ENCODE results near the gene EIF4E1B. TPM values are rescaled to one million over a fixed set of nuclear protein-coding genes. Genes with fewer than 3 reads are reported as not detected.
"Not testable (repeated sequence)": the region's sequence is repeated elsewhere in the genome, so short reads cannot be mapped to it uniquely, and the experiment has no call there.

Gene EIF4E1B
- total RNA-seq, 1 experiment from 2014 or later: not detected

GRCh38 chr5:176596069-176596644, 34.3 kb upstream of the EIF4E1B start:
- H3K27ac ChIP-seq: no peak overlapping the region
- H3K27me3 ChIP-seq (replicated peaks): no peaks in the 10 kb centered on the region
- peaks cover 2% of the 10 kb centered on the region for H3K9me3 ChIP-seq (replicated peaks)
- H3K4me1 ChIP-seq (replicated peaks): no peaks in the 10 kb centered on the region
- H3K36me3 ChIP-seq: peaks cover 13% of the 10 kb centered on the region
- no peak for DNase-seq (ENCODE audit: low read depth in 1 of 2, low spot score in 2 of 2)
- H3K4me3 ChIP-seq: no peak overlapping the region

DNA sequence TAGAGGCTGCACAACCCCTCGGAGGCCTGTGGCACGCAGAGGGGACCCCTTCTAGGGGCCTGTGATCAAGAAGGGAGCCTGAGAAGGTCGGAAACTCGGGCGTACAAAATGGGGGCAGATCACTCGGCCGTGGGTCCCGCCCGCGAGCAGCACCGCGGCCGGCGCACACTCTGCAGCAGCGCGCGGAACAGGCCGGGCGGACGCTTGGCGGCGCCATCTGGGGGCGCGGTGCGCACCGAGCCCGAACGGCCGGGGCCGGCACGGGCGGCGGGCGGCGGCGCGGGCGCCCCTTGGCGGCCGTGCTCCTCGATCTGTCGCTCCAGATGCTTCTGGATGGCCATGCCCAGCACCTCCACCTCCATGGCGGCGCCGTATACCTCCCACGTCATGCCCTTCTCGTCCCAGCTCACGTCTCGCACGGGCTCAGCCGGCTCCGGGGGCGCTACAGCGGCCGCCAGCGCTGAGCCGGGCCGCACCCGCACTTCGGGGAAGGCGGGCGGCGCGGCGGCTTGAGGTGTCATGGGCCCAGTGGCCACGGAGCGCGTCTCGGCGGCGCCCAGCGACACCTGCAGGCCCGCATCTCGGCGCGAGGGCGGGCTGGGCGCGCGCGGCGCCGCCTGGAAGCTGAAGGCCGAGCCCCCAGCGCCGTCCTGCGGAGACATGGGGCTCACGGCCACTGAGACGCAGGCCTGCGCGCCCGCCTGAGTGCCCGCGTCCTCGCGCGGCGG, 33.6 kb upstream of the EIF4E1B start:
- Histone ChIP-seq H3K36me3 (peaks cover 9% of the 10 kb centered on the region; the same call in 1 of the 2 replicates), H3K27me3 (replicated peaks) (no peaks in the 10 kb centered on the region), H3K27ac (no peak overlapping the region), H3K4me3 (no peak overlapping the region), H3K9me3 (replicated peaks) (no peaks in the 10 kb centered on the region), H3K4me1 (replicated peaks) (no peaks in the 10 kb centered on the region)
- DNase-seq (ENCODE audit: low read depth in 1 of 2, low spot score in 2 of 2): no peak

DNA sequence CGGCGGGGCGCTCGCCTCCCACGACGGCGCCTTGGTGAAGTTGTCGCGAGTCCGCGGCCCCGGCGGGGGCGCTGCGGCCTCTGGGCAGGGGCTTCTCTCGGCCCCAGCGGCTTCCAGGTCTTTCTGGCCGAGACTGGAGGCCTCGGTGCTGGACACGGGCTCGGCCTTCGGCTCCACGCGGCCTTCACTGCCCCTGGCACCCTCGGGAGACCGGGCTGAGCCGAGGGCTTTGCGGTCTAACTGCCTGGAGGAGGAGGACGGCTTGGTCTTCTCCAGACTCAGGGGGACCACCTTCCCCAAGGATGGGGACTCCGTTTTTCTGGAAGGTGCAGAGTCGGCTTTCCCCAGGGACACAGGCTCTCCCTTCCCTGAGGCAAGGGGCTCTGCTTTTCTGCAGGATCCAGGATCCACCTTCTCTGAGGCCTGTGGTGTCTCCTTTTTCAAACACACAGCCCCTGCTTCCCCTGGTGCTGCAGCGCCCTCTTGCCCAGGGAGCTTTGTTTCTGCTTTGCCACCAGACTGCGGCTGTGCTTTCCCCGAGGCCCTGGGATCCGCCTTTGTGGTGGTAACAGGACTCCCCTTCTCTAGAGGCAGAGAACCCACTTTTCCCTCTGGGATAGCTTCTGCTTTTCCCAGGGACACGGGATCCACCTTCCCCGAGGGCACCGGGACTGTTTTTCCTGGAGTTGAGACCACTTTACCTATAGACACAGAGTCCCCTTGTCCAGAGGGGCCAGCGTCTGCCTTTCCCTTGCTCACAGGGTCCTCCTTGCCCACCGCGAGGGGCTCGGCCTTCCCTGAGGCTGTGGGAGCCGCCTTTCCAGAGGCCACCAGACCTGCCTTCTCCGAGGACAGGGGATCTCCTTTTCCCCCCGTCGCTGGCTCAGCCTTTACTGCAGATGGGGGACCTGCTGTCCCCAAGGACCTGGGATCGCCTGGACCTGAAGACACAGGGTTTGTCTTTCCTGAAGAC, 32.8 kb upstream of the EIF4E1B start:
- Histone ChIP-seq H3K4me3 (no peak overlapping the region), H3K9me3 (replicated peaks) (no peaks in the 10 kb centered on the region)

DNA sequence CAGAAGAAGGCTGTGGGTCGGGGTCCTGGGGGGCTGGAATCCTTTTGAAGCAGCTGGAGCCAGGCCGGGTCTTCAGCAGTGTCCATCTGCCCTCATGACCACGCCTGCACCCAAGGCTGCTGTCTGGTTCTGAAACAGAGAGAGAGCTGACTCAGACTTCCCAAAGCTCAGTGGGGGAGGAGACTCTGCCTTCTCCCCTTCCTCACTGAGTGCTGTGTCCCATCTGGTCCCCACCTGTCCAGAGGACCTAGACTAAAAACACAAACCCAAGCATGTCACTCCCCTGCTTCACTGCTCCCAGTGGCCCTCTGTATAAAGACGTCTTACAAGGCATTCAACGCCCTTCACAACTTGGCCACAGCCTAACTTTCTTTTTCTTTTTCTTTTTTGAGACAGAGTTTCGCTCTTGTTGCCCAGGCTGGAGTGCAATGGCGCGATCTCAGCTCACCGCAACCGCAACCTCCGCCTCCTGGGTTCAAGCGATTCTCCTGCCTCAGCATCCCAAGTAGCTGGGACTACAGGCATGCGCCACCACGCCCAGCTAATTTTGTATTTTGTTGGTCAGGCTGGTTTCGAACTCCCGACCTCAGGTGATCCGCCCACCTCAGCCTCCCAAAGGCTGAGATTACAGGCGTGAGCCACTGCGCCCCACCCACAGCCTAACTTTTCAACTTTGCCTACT, 30.6 kb upstream of the EIF4E1B start:
- DNase-seq (ENCODE audit: low read depth in 1 of 2, low spot score in 2 of 2); H3K4me1 ChIP-seq (replicated peaks); H3K4me3 ChIP-seq; H3K27ac ChIP-seq; H3K9me3 ChIP-seq (replicated peaks); H3K36me3 ChIP-seq; H3K27me3 ChIP-seq (replicated peaks): not testable (repeated sequence)

More for the DNA sequence above, 32.8 kb upstream of the EIF4E1B start:
- no peaks in the 10 kb centered on the region for H3K27me3 ChIP-seq (replicated peaks)
- DNase-seq (ENCODE audit: low read depth in 1 of 2, low spot score in 2 of 2): no peak
- peaks cover 9% of the 10 kb centered on the region; the same call in 1 of the 2 replicates for H3K36me3 ChIP-seq
- H3K4me1 ChIP-seq (replicated peaks): no peaks in the 10 kb centered on the region
- no peak overlapping the region for H3K27ac ChIP-seq

DNA sequence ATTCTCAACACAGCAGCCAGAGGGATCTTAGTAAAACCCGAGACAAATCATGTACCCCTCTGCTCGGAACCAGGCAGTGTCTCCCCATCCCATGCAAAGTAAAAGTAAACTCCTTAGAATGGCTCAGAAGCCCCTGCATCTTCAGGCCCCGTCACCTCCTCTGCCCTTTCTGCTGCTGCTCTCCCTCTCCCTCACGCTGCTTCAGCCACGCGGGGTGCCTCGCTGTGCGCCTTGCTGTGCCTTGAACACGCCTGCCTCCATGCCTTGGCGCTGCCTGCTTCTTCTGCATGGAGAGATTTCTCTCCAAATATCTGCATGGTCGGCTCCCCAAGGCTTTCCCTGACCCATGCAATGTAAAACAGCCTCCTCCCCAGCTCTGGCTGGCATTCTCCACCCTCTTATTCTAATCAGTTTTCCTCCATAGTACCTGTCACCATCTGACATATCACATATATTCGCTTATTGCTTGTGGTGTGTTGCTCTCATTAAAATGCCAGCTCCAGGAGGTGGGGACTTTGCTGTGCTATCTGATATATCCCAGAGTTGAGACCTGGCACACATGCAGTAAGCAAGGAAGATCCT, 28.5 kb upstream of the EIF4E1B start:
- Histone ChIP-seq H3K9me3 (replicated peaks) (no peaks in the 10 kb centered on the region), H3K4me3 (no peak overlapping the region), H3K27me3 (replicated peaks) (no peaks in the 10 kb centered on the region), H3K4me1 (replicated peaks) (no peaks in the 10 kb centered on the region), H3K27ac (no peak overlapping the region), H3K36me3 (peaks cover 9% of the 10 kb centered on the region; the same call in 1 of the 2 replicates)
- DNase-seq (ENCODE audit: low read depth in 1 of 2, low spot score in 2 of 2): no peak

GRCh38 chr5:176603091-176603490, 27.4 kb upstream of the EIF4E1B start:
- no peak overlapping the region for H3K4me3 ChIP-seq
- no peaks in the 10 kb centered on the region for H3K27me3 ChIP-seq (replicated peaks)
- H3K9me3 ChIP-seq (replicated peaks): no peaks in the 10 kb centered on the region
- no peaks in the 10 kb centered on the region for H3K4me1 ChIP-seq (replicated peaks)
- no peak overlapping the region for H3K27ac ChIP-seq
- DNase-seq (ENCODE audit: low read depth in 1 of 2, low spot score in 2 of 2): no peak
- H3K36me3 ChIP-seq: peaks cover 5% of the 10 kb centered on the region; the same call in 1 of the 2 replicates

- no peak for DNase-seq (ENCODE audit: low read depth in 1 of 2, low spot score in 2 of 2)
- Histone ChIP-seq H3K36me3 (no peaks in the 10 kb centered on the region; the same call in none of the 2 replicates), H3K4me3 (no peak overlapping the region), H3K9me3 (replicated peaks) (no peaks in the 10 kb centered on the region), H3K4me1 (replicated peaks) (peaks cover 13% of the 10 kb centered on the region), H3K27me3 (replicated peaks) (no peaks in the 10 kb centered on the region), H3K27ac (no peak overlapping the region)
These were observed 24.4 kb upstream of the EIF4E1B start for GRCh38 chr5:176606032-176606431.

DNA sequence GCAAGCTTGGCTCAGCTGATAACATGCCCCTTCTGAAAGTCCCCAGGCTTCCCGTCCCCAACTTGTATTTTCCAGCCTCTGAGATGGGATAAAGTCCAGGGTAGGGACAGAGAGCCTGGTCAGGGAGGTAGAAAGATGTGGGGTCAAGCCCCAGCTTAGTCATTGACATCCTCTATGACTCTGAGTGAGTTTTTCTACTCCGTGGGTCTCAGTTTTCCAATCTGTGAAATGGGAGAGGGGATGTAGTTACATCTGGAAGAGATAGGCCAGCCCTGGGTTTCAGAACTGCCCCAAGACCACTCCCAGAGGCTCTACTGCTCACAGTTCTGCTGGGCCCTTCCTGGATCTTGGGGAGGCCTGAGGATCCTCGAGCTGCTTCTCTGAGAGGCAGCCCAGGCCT, 23.6 kb upstream of the EIF4E1B start:
- Histone ChIP-seq H3K27me3 (replicated peaks) (no peaks in the 10 kb centered on the region), H3K36me3 (no peaks in the 10 kb centered on the region; the same call in none of the 2 replicates), H3K9me3 (replicated peaks) (no peaks in the 10 kb centered on the region), H3K27ac (no peak overlapping the region), H3K4me1 (replicated peaks) (peaks cover 13% of the 10 kb centered on the region), H3K4me3 (no peak overlapping the region)
- DNase-seq (ENCODE audit: low read depth in 1 of 2, low spot score in 2 of 2): no peak

DNA sequence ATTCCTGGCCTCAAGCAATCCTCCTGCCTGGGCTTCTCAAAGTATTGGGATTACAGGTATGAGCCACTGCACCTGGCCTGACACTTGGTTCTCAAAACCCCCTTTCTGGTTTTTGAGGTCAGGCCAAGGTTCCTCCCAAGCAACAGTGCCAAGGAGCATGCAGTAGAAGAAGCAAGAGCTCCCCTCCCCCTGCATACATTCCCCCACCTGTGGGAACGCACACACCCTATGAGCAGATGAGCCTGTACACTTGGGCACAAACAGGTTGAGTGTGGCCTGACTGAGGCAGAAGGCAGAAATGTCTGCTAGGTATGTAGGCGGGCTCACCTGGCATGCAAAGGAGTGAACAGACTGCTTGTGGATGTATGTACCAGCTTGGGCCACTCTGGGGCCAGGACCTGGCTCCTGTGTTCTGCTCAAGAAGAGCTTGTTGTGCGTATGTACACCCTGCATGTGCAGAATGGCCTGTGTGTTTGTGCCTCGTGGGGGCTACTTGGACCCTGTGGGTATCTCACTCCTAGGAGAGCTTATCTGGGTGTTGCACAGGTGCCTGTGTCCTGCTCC, 22.3 kb upstream of the EIF4E1B start:
- Histone ChIP-seq H3K9me3 (replicated peaks) (no peaks in the 10 kb centered on the region), H3K4me1 (replicated peaks) (peaks cover 13% of the 10 kb centered on the region), H3K36me3 (no peaks in the 10 kb centered on the region; the same call in none of the 2 replicates), H3K4me3 (no peak overlapping the region), H3K27ac (no peak overlapping the region), H3K27me3 (replicated peaks) (no peaks in the 10 kb centered on the region)
- no peak for DNase-seq (ENCODE audit: low read depth in 1 of 2, low spot score in 2 of 2)

GRCh38 chr5:176608937-176609723, 21.3 kb upstream of the EIF4E1B start:
- no peak overlapping the region for H3K27ac ChIP-seq
- no peak for DNase-seq (ENCODE audit: low read depth in 1 of 2, low spot score in 2 of 2)
- no peaks in the 10 kb centered on the region for H3K9me3 ChIP-seq (replicated peaks)
- no peaks in the 10 kb centered on the region; the same call in none of the 2 replicates for H3K36me3 ChIP-seq
- H3K4me1 ChIP-seq (replicated peaks): peaks cover 21% of the 10 kb centered on the region
- H3K4me3 ChIP-seq: peak overlapping the region; percentile 84
- H3K27me3 ChIP-seq (replicated peaks): no peaks in the 10 kb centered on the region

- Histone ChIP-seq H3K9me3 (replicated peaks) (no peaks in the 10 kb centered on the region), H3K36me3 (no peaks in the 10 kb centered on the region; the same call in none of the 2 replicates), H3K27me3 (replicated peaks) (no peaks in the 10 kb centered on the region), H3K4me1 (replicated peaks) (peaks cover 27% of the 10 kb centered on the region), H3K4me3 (peak within 1 kb of the TSS; percentile 84), H3K27ac (no peak within 1 kb of the TSS)
- DNase-seq (ENCODE audit: low read depth in 1 of 2, low spot score in 2 of 2): peak; percentile 69 to 76
These were observed 20.6 kb upstream of the EIF4E1B start, which contains the start of gene GPRIN1 for GRCh38 chr5:176609724-176610434. Gene GPRIN1 (minus strand): TSS chr5:176610156. CDS start chr5:176599834, 10,322 bp downstream.

- no peaks in the 10 kb centered on the region; the same call in none of the 2 replicates for H3K36me3 ChIP-seq
- no peak overlapping the region for H3K27ac ChIP-seq
- DNase-seq (ENCODE audit: low read depth in 1 of 2, low spot score in 2 of 2): no peak
- peaks cover 32% of the 10 kb centered on the region for H3K4me1 ChIP-seq (replicated peaks)
- no peaks in the 10 kb centered on the region for H3K9me3 ChIP-seq (replicated peaks)
- peak overlapping the region; percentile 84 for H3K4me3 ChIP-seq
- H3K27me3 ChIP-seq (replicated peaks): no peaks in the 10 kb centered on the region
These were observed 20.1 kb upstream of the EIF4E1B start for GRCh38 chr5:176610435-176610773.

Data from SJSA1 (cell line).